WI38 (cell line): ENCODE results near the gene ZNF552.
A peak's percentile ranks its signal among the peaks of the same experiment; 100 is the strongest.
"Not testable (repeated sequence)": the region's sequence is repeated elsewhere in the genome, so short reads cannot be mapped to it uniquely, and the experiment has no call there.

Experiments used
- H3K4me3 ChIP-seq: 2 replicates; pipeline ENCODE4 v1.5.1; 2011; ENCODE audit warnings: low read depth, mild to moderate bottlenecking, control low read depth, low read length
- TF ChIP-seq, protein P1 (sequence below): IDR thresholded peaks from 2 replicates; pipeline ENCODE4 v1.5.1; 2012; ENCODE audit warnings: low read depth, mild to moderate bottlenecking, control low read depth, low read length

The ZNF552 gene

GRCh38 chr19:57807541-57807940 is 7.2 kb downstream of the ZNF552 start:
- H3K4me3 ChIP-seq = no peak overlapping the region
- TF ChIP-seq, protein P1, sequence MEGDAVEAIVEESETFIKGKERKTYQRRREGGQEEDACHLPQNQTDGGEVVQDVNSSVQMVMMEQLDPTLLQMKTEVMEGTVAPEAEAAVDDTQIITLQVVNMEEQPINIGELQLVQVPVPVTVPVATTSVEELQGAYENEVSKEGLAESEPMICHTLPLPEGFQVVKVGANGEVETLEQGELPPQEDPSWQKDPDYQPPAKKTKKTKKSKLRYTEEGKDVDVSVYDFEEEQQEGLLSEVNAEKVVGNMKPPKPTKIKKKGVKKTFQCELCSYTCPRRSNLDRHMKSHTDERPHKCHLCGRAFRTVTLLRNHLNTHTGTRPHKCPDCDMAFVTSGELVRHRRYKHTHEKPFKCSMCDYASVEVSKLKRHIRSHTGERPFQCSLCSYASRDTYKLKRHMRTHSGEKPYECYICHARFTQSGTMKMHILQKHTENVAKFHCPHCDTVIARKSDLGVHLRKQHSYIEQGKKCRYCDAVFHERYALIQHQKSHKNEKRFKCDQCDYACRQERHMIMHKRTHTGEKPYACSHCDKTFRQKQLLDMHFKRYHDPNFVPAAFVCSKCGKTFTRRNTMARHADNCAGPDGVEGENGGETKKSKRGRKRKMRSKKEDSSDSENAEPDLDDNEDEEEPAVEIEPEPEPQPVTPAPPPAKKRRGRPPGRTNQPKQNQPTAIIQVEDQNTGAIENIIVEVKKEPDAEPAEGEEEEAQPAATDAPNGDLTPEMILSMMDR = no peak

DNA sequence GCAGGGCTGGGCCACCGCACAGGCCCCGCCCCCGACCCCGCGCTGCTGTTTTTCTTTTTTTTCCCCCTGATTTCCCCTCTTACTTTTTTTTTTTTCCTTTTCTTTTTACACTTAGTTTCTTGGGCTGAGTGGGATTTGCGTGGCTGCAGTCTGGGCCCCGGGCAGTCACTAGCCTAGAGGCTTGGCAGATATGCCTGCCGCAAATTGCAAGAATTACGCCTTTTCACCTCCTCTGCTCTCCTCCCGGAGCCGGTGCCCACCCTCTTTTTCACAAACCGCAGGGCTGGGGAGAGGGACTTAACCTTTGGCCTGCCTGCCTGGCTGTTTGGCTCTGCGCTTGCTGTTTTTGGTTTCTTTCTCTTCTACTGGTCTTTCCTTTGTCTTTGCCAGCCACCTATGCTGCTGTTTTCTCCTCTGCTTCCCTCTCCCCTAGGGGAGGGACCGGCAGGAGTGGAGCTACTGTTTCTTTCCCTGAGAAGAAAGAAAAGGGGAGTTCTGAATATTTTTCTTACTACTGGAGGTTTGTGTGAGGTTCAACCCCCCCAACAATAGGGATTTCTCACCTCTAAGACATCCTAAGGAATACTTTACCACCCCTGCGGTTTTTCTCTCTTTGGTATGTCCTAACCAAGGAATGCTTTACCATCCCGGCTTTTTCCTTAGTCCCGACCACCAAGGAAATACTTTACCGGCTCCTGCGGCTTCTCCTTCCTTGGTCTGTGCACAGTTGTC is 11.0 kb downstream of the ZNF552 start:
- peak overlapping the region; percentile 73 for H3K4me3 ChIP-seq
- TF ChIP-seq, protein P1 = no peak

DNA sequence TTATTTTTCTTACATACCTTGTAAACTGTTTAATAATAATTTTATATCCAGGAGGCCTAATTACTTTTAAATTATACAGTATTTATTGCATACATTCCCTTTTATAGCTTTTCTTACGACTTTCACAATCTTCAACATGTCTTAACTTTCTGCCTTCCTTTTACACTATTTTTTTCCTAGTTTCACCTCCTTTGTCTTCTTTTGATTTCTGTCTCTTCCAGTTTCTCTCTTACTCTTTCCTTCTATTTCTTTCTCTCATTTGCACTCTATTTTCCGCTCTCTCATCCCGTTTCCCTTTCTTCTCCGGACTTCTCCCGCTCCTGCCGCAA is 11.5 kb downstream of the ZNF552 start:
- H3K4me3 ChIP-seq = peak overlapping the region; percentile 73
- TF ChIP-seq, protein P1 = no peak

DNA sequence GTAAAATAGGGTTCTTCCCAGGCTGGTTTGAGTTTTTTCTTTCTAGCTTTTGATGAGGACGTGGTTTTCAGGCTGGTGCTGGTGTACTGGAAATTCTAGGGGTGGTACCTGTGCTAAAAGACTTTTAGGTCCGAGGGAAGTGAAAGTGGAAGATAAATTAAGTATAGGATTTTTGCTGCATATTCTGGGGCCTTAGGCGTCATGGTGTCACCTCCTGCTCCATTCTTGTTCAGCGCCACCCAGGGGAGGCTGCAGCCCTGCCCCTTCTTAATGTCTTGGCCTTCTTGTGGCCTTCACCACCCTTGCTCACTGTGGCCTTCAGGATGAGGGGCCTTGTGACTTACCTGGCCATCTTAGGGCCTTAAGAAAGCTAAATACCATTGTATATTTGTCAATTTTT is 12.4 kb downstream of the ZNF552 start:
- H3K4me3 ChIP-seq = no peak overlapping the region
- TF ChIP-seq, protein P1 = no peak

DNA sequence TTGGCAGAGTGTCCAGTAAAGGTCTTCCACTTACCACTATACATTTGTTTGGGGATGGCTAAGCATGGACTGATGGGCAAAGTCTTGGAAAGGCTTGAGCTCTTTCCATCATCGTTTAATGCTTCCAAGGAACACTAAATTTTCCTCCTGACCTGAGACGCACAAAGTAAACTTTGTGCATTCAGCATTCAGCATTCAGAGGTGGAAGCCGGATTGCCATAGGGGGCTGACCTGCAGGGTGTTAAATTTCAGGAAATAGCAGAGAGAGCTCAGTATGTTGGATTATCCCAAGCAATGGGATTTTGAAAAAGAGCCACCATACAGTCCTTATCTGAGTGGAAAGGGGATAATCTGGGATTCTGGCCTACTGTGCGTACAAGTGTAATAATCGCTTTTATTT is 14.0 kb downstream of the ZNF552 start:
- no peak overlapping the region for H3K4me3 ChIP-seq
- TF ChIP-seq, protein P1 = no peak

- H3K4me3 ChIP-seq = not testable (repeated sequence)
These were observed 18.1 kb downstream of the ZNF552 start for GRCh38 chr19:57796580-57796979.

DNA sequence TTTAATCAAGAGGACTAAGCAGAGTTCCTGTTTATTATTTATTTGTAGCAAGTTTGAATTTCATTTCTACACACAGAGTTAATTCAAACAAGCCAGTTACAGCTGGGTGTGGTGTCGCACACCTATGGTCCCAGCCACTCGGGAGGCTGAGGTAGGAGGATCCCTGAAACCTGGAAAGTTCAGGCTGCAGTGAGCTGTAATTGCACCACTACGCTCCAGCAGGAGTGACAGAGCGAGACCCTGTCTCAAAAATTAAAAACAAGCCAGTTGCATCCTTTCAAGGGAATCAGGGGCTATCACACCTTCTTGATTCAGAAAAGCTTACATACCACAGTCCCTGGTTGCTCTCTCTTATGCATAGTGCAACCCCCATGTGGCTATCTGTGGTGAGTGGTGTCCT is 25.4 kb downstream of the ZNF552 start:
- TF ChIP-seq, protein P1 = no peak
- H3K4me3 ChIP-seq = no peak overlapping the region

GRCh38 chr19:57788114-57788692 is 26.5 kb downstream of the ZNF552 start:
- H3K4me3 ChIP-seq = no peak overlapping the region
- TF ChIP-seq, protein P1 = no peak
